ENCODE results near the gene PAX5. TPM values are rescaled to one million over a fixed set of nuclear protein-coding genes. Genes with fewer than 3 reads are reported as not detected.

PAX5 gene
- total RNA-seq, 1 experiment from 2014 or later = not detected

- POLR2A ChIA-PET (ENCODE audit: unreplicated experiment) = no interaction called here
- Histone ChIP-seq H3K27ac (no peak overlapping the region), H2AFZ (no peak overlapping the region), H3K79me2 (ENCODE audit: low read depth) (no peaks in the 10 kb centered on the region), H3K27me3 (ENCODE audit: insufficient read depth, low read depth) (peaks cover 55% of the 10 kb centered on the region), H3K9me3 (ENCODE audit: insufficient read depth, low read depth) (no peaks in the 10 kb centered on the region), H3K36me3 (ENCODE audit: low read depth) (no peaks in the 10 kb centered on the region), H4K20me1 (ENCODE audit: insufficient read depth) (no peaks in the 10 kb centered on the region), H3K4me3 (no peak overlapping the region), H3K4me2 (no peak overlapping the region), H3K4me1 (replicated peaks; ENCODE audit: insufficient read depth) (no peaks in the 10 kb centered on the region), H3F3A (ENCODE audit: insufficient read depth, low read depth) (no peaks in the 10 kb centered on the region), H3K9me2 (ENCODE audit: insufficient read depth) (no peaks in the 10 kb centered on the region)
- no peak for TF ChIP-seq EZH2 (IDR thresholded peaks at IDR 0.05; ENCODE audit: low read depth)
- CTCF ChIA-PET = no interaction called here
- no TSS peak for BruUV-seq (replicated peaks)
- no peak for DNase-seq
- intact Hi-C loops (cut with micrococcal nuclease; ENCODE audit: unreplicated experiment) = no loop called here
Observed at GRCh38 chr9:36897019-36897418, 137.0 kb downstream of the PAX5 start.

GRCh38 chr9:36896296-36896695, 137.8 kb downstream of the PAX5 start:
- H3K27me3 ChIP-seq (ENCODE audit: insufficient read depth, low read depth) = peaks cover 48% of the 10 kb centered on the region
- H3K4me3 ChIP-seq = no peak overlapping the region
- H4K20me1 ChIP-seq (ENCODE audit: insufficient read depth) = no peaks in the 10 kb centered on the region
- no peak for DNase-seq
- POLR2A ChIA-PET (ENCODE audit: unreplicated experiment) = no interaction called here
- TF ChIP-seq CTCF (conservative IDR thresholded peaks at IDR 0.05) = no peak
- TF ChIP-seq EZH2 (IDR thresholded peaks at IDR 0.05; ENCODE audit: low read depth) = no peak
- H3K9me3 ChIP-seq (ENCODE audit: insufficient read depth, low read depth) = no peaks in the 10 kb centered on the region
- no peak overlapping the region for H3K4me2 ChIP-seq
- no peaks in the 10 kb centered on the region for H3K4me1 ChIP-seq (replicated peaks; ENCODE audit: insufficient read depth)
- no peaks in the 10 kb centered on the region for H3K79me2 ChIP-seq (ENCODE audit: low read depth)
- no peak overlapping the region for H2AFZ ChIP-seq
- no peaks in the 10 kb centered on the region for H3K9me2 ChIP-seq (ENCODE audit: insufficient read depth)
- CTCF ChIA-PET = no interaction called here
- H3K36me3 ChIP-seq (ENCODE audit: low read depth) = no peaks in the 10 kb centered on the region
- intact Hi-C loops (cut with micrococcal nuclease; ENCODE audit: unreplicated experiment) = no loop called here
- H3K27ac ChIP-seq = no peak overlapping the region
- no TSS peak for BruUV-seq (replicated peaks)
- H3F3A ChIP-seq (ENCODE audit: insufficient read depth, low read depth) = no peaks in the 10 kb centered on the region

- no TSS peak for BruUV-seq (replicated peaks)
- no peaks in the 10 kb centered on the region for H3K79me2 ChIP-seq (ENCODE audit: low read depth)
- ChIA-PET POLR2A (ENCODE audit: unreplicated experiment) (no interaction called here), CTCF (no interaction called here)
- H3K9me3 ChIP-seq (ENCODE audit: insufficient read depth, low read depth) = no peaks in the 10 kb centered on the region
- H3K27me3 ChIP-seq (ENCODE audit: insufficient read depth, low read depth) = peaks cover 51% of the 10 kb centered on the region
- intact Hi-C loops (cut with micrococcal nuclease; ENCODE audit: unreplicated experiment) = no loop called here
- no peaks in the 10 kb centered on the region for H3K9me2 ChIP-seq (ENCODE audit: insufficient read depth)
- H3F3A ChIP-seq (ENCODE audit: insufficient read depth, low read depth) = no peaks in the 10 kb centered on the region
- no peak overlapping the region for H3K4me3 ChIP-seq
- no peak overlapping the region for H3K27ac ChIP-seq
- no peak for DNase-seq
- no peaks in the 10 kb centered on the region for H3K36me3 ChIP-seq (ENCODE audit: low read depth)
- TF ChIP-seq CTCF (conservative IDR thresholded peaks at IDR 0.05) (no peak), EZH2 (IDR thresholded peaks at IDR 0.05; ENCODE audit: low read depth) (no peak)
- no peak overlapping the region for H3K4me2 ChIP-seq
- no peaks in the 10 kb centered on the region for H3K4me1 ChIP-seq (replicated peaks; ENCODE audit: insufficient read depth)
- no peaks in the 10 kb centered on the region for H4K20me1 ChIP-seq (ENCODE audit: insufficient read depth)
- H2AFZ ChIP-seq = no peak overlapping the region
Observed at GRCh38 chr9:36895744-36896260, 138.3 kb downstream of the PAX5 start.

- Histone ChIP-seq H3K27ac (no peak overlapping the region), H3K4me2 (no peak overlapping the region), H3K36me3 (ENCODE audit: low read depth) (no peaks in the 10 kb centered on the region), H4K20me1 (ENCODE audit: insufficient read depth) (no peaks in the 10 kb centered on the region), H3K4me1 (replicated peaks; ENCODE audit: insufficient read depth) (no peaks in the 10 kb centered on the region), H3K9me3 (ENCODE audit: insufficient read depth, low read depth) (no peaks in the 10 kb centered on the region), H3F3A (ENCODE audit: insufficient read depth, low read depth) (no peaks in the 10 kb centered on the region), H3K79me2 (ENCODE audit: low read depth) (no peaks in the 10 kb centered on the region), H3K9me2 (ENCODE audit: insufficient read depth) (no peaks in the 10 kb centered on the region), H2AFZ (no peak overlapping the region), H3K27me3 (ENCODE audit: insufficient read depth, low read depth) (peaks cover 48% of the 10 kb centered on the region), H3K4me3 (no peak overlapping the region)
- no peak for TF ChIP-seq EZH2 (IDR thresholded peaks at IDR 0.05; ENCODE audit: low read depth)
- no peak for TF ChIP-seq CTCF (conservative IDR thresholded peaks at IDR 0.05)
- BruUV-seq (replicated peaks) = no TSS peak
- POLR2A ChIA-PET (ENCODE audit: unreplicated experiment) = no interaction called here
- CTCF ChIA-PET = no interaction called here
- DNase-seq = no peak
- intact Hi-C loops (cut with micrococcal nuclease; ENCODE audit: unreplicated experiment) = no loop called here
Observed at GRCh38 chr9:36894695-36895310, 139.3 kb downstream of the PAX5 start.
